Hepatocyte (in vitro differentiated cells): Measurements from ENCODE around the gene STRBP. TPM values are rescaled to one million over a fixed set of nuclear protein-coding genes. Genes with fewer than 3 reads are reported as not detected.
A peak's percentile ranks its signal among the peaks of the same experiment; 100 is the strongest.

Source experiments
- DNase-seq: peaks from one replicate; pipeline ENCODE4 v3.0.0-alpha.2; 2016; ENCODE audit warnings: low spot score
- H2AFZ ChIP-seq: fragments of 200-600 bp; sonication (generic); 2 replicates; pipeline ENCODE4 v1.6.0; 2016; ENCODE audit warnings: antibody characterized with exemption, mild to moderate bottlenecking
- H3K27ac ChIP-seq: fragments of 200-600 bp; sonication (generic); 2 replicates; pipeline ENCODE4 v1.5.1; 2016; ENCODE audit warnings: mild to moderate bottlenecking
- H3K27me3 ChIP-seq: fragments of 200-600 bp; sonication (generic); 2 replicates; pipeline ENCODE4 v1.6.1; 2016
- H3K36me3 ChIP-seq: fragments of 200-600 bp; sonication (generic); replicated peaks from 2 replicates; pipeline ENCODE4 v1.5.1; 2016; ENCODE audit warnings: low read depth; ENCODE audit not compliant: insufficient read depth
- H3K4me1 ChIP-seq: fragments of 200-600 bp; sonication (generic); 2 replicates; pipeline ENCODE4 v1.5.1; 2016; ENCODE audit warnings: mild to moderate bottlenecking, moderate library complexity; ENCODE audit not compliant: insufficient read depth
- H3K4me2 ChIP-seq: fragments of 200-600 bp; sonication (generic); 2 replicates; pipeline ENCODE4 v1.6.0; 2016
- H3K4me3 ChIP-seq: fragments of 200-600 bp; sonication (generic); 2 replicates; pipeline ENCODE4 v1.5.1; 2016; ENCODE audit warnings: mild to moderate bottlenecking
- H3K79me2 ChIP-seq: fragments of 200-600 bp; sonication (generic); 2 replicates; pipeline ENCODE4 v1.6.0; 2017; ENCODE audit warnings: mild to moderate bottlenecking
- H3K9me2 ChIP-seq: fragments of 200-600 bp; sonication (generic); replicated peaks from 2 replicates; pipeline ENCODE4 v1.6.0; 2017; ENCODE audit warnings: mild to moderate bottlenecking; ENCODE audit not compliant: insufficient read depth
- H3K9me3 ChIP-seq: fragments of 200-600 bp; sonication (generic); 2 replicates; pipeline ENCODE4 v1.5.1; 2016; ENCODE audit warnings: low read depth, mild to moderate bottlenecking
- H4K20me1 ChIP-seq: fragments of 200-600 bp; sonication (generic); 2 replicates; pipeline ENCODE4 v1.6.0; 2016; ENCODE audit warnings: mild to moderate bottlenecking; ENCODE audit not compliant: insufficient read depth, poor library complexity, severe bottlenecking
- CTCF ChIP-seq: fragments of 200-600 bp; sonication (generic); IDR thresholded peaks from 2 replicates; pipeline ENCODE4 v1.5.1; 2016; ENCODE audit warnings: antibody characterized with exemption, mild to moderate bottlenecking; ENCODE audit not compliant: poor library complexity
- EZH2 ChIP-seq: fragments of 200-600 bp; sonication (generic); IDR thresholded peaks from 2 replicates; pipeline ENCODE4 v1.6.1; 2016; ENCODE audit warnings: antibody characterized with exemption, mild to moderate bottlenecking, borderline replicate concordance
- EZH2phosphoT487 ChIP-seq: fragments of 200-600 bp; sonication (generic); IDR thresholded peaks from one replicate; pipeline ENCODE4 v1.6.1; 2018; ENCODE audit warnings: antibody characterized with exemption, mild to moderate bottlenecking, low read depth, moderate library complexity; ENCODE audit not compliant: unreplicated experiment, severe bottlenecking
- WGBS: methylation state at CpG from one replicate; pipeline ENCODE4 v1.1.6; 2016; ENCODE audit warnings: low lambda C conversion rate; ENCODE audit errors: missing lambda C conversion rate; 5-methylcytosine and 5-hydroxymethylcytosine counted together
- polyA plus RNA-seq: library from polyadenylated mRNA; unstranded; fragments of >200 nt; fragmentation: Nextera tagmentation; extraction: Ambion mirVana; gene quantifications from 2 replicates; pipeline ENCODE4 v1.2.1, GENCODE V29; 2016
- total RNA-seq: library from RNA; depleted of rRNA; stranded (reverse); fragments of >200 nt; gene quantifications from 2 replicates; pipeline ENCODE4 v1.2.3, GENCODE V29; 2014

The STRBP gene
- 25.8 and 26.8 TPM in 2 replicates for total RNA-seq
- polyA plus RNA-seq: 27.7 and 28.1 TPM in 2 replicates

GRCh38 chr9:123268465-123269259 is at the start of gene STRBP:
Gene STRBP, minus strand, starts transcription at chr9:123268586. Its CDS starts 84,452 bp downstream, at chr9:123184134.
- peak; percentile 97 for DNase-seq
- peak within 1 kb of the TSS; percentile 72 for H3K27ac ChIP-seq
- peak within 1 kb of the TSS; percentile 92 for H3K4me2 ChIP-seq

GRCh38 chr9:123316053-123316718 is 47.8 kb upstream of the STRBP start:
- Histone ChIP-seq H3K9me3 (no peaks in the 10 kb centered on the region), H2AFZ (no peak overlapping the region), H3K4me2 (no peak overlapping the region), H3K4me1 (peaks cover 17% of the 10 kb centered on the region), H3K9me2 (no peaks in the 10 kb centered on the region), H3K27ac (no peak overlapping the region), H4K20me1 (no peaks in the 10 kb centered on the region), H3K36me3 (no peaks in the 10 kb centered on the region), H3K4me3 (no peak overlapping the region), H3K27me3 (no peaks in the 10 kb centered on the region), H3K79me2 (no peaks in the 10 kb centered on the region)
- WGBS: 64% methylated on average over 7 of the region's 7 CpGs
- no peak for TF ChIP-seq EZH2
- DNase-seq: no peak

More at GRCh38 chr9:123268465-123269259, at the start of gene STRBP:
- H2AFZ ChIP-seq: peak within 1 kb of the TSS; percentile 93
- H4K20me1 ChIP-seq: peaks cover 6% of the 10 kb centered on the region
- H3K4me3 ChIP-seq: peak within 1 kb of the TSS; percentile 96
- peaks cover 8% of the 10 kb centered on the region for H3K27me3 ChIP-seq
- no peak for TF ChIP-seq EZH2phosphoT487
- no peak for TF ChIP-seq EZH2
- no peak for TF ChIP-seq CTCF
- no peaks in the 10 kb centered on the region for H3K36me3 ChIP-seq
- H3K79me2 ChIP-seq: peaks cover 44% of the 10 kb centered on the region
- H3K9me3 ChIP-seq: no peaks in the 10 kb centered on the region
- H3K9me2 ChIP-seq: no peaks in the 10 kb centered on the region
- peaks cover 9% of the 10 kb centered on the region for H3K4me1 ChIP-seq
- under 1% methylated on average over 61 of the region's 97 CpGs for WGBS

- H3K9me3 ChIP-seq: no peaks in the 10 kb centered on the region
- no peaks in the 10 kb centered on the region for H3K9me2 ChIP-seq
- H3K4me1 ChIP-seq: peaks cover 17% of the 10 kb centered on the region
- no peaks in the 10 kb centered on the region for H3K79me2 ChIP-seq
- no peaks in the 10 kb centered on the region for H3K27me3 ChIP-seq
- no peaks in the 10 kb centered on the region for H3K36me3 ChIP-seq
- no peak for DNase-seq
- H3K27ac ChIP-seq: no peak overlapping the region
- 81% methylated on average over 2 of the region's 2 CpGs for WGBS
- H4K20me1 ChIP-seq: no peaks in the 10 kb centered on the region
- H3K4me3 ChIP-seq: no peak overlapping the region
- no peak for TF ChIP-seq EZH2phosphoT487
- TF ChIP-seq EZH2: no peak
- no peak for TF ChIP-seq CTCF
- no peak overlapping the region for H2AFZ ChIP-seq
- no peak overlapping the region for H3K4me2 ChIP-seq
Observed at GRCh38 chr9:123315635-123316034, 47.2 kb upstream of the STRBP start.

GRCh38 chr9:123314617-123315016 is 46.2 kb upstream of the STRBP start:
- H3K79me2 ChIP-seq: no peaks in the 10 kb centered on the region
- no peak overlapping the region for H3K4me3 ChIP-seq
- H3K4me2 ChIP-seq: no peak overlapping the region
- H3K27me3 ChIP-seq: no peaks in the 10 kb centered on the region
- 97% methylated on average over 6 of the region's 6 CpGs for WGBS
- no peaks in the 10 kb centered on the region for H3K9me3 ChIP-seq
- H3K36me3 ChIP-seq: no peaks in the 10 kb centered on the region
- no peak for DNase-seq
- TF ChIP-seq CTCF (no peak), EZH2 (no peak), EZH2phosphoT487 (no peak)
- H3K9me2 ChIP-seq: no peaks in the 10 kb centered on the region
- H3K4me1 ChIP-seq: peaks cover 10% of the 10 kb centered on the region
- no peak overlapping the region for H3K27ac ChIP-seq
- no peaks in the 10 kb centered on the region for H4K20me1 ChIP-seq
- H2AFZ ChIP-seq: no peak overlapping the region
